D721Med (cell line): Measurements from ENCODE around the gene ZBTB40.
A peak's percentile ranks its signal among the peaks of the same experiment; 100 is the strongest.

Experiments
- DNase-seq: peaks from one replicate; pipeline ENCODE4 v3.0.0; 2011; ENCODE audit warnings: low spot score; ENCODE audit not compliant: insufficient read length
- FAIRE-seq: peaks from 2 replicates; lab custom pipeline; 2011; peaks lifted over from hg19 to GRCh38; lab: Jason Lieb, UNC
- TF ChIP-seq, protein P1 (sequence below): IDR thresholded peaks from 2 replicates; pipeline ENCODE4 v1.5.1; 2012; ENCODE audit warnings: mild to moderate bottlenecking, control low read depth; ENCODE audit not compliant: insufficient read depth; ENCODE audit errors: missing control alignments

The ZBTB40 gene

DNA sequence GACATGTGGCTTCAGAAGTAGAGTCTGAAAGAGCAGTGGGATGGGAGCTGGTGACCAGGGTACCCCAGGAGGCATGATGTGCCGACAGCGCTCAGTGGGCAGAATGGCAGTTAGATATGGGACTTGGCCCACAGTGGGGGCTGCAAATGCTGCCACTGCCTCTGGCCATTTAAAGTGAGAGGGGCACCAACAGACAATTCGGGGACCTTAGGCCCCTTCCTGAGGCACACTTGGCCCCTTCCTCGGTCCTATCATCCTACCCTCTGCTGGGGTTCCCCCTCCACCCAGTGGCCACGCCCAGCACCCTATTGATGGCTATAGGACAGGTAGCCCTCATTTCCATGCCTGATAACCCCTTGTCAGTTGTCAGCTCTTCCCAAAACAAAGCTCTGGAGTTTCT is 75.0 kb downstream of the ZBTB40 start:
- FAIRE-seq (no peak), DNase-seq (no peak)
- TF ChIP-seq, protein P1, sequence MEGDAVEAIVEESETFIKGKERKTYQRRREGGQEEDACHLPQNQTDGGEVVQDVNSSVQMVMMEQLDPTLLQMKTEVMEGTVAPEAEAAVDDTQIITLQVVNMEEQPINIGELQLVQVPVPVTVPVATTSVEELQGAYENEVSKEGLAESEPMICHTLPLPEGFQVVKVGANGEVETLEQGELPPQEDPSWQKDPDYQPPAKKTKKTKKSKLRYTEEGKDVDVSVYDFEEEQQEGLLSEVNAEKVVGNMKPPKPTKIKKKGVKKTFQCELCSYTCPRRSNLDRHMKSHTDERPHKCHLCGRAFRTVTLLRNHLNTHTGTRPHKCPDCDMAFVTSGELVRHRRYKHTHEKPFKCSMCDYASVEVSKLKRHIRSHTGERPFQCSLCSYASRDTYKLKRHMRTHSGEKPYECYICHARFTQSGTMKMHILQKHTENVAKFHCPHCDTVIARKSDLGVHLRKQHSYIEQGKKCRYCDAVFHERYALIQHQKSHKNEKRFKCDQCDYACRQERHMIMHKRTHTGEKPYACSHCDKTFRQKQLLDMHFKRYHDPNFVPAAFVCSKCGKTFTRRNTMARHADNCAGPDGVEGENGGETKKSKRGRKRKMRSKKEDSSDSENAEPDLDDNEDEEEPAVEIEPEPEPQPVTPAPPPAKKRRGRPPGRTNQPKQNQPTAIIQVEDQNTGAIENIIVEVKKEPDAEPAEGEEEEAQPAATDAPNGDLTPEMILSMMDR: no peak

GRCh38 chr1:22527122-22527521 is 75.5 kb downstream of the ZBTB40 start:
- DNase-seq (no peak), FAIRE-seq (no peak)
- TF ChIP-seq, protein P1: no peak

DNA sequence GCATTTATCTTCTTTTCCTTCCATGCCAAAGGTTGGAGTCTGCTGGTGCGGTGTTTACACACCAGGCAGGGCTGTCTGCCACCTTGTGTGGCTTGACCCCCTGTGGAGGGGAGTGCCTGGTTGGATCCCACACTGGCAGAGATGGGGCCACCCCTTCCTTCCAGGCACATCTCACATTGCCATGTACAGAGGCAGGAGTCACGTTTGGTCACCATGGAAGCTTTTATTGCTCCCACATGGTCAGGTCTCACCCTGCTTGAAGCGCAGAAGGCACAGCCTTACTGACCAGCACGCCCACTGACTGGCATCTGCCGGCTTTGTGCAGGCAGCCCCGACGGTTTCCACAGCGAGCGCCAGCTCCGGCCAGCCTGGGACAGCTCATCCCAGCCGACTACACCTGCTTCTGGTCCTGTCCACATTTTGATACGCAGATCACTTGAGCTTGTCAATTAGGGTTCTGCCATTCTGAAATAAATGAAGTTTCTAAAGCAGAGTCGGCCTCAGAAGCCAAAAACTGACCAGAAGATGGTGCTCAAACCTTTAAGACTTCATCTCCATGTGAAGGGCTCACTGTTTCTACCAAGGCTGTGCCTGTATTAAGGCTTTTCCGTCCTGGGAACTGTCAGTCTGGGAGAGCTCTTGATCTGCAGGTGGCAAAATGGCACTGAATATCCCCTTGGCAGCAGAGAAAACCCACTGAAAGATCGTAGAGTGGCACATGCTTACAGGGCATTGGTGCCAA is 76.1 kb downstream of the ZBTB40 start:
- peak; percentile 36 for DNase-seq
- TF ChIP-seq, protein P1: peak; percentile 64

DNA sequence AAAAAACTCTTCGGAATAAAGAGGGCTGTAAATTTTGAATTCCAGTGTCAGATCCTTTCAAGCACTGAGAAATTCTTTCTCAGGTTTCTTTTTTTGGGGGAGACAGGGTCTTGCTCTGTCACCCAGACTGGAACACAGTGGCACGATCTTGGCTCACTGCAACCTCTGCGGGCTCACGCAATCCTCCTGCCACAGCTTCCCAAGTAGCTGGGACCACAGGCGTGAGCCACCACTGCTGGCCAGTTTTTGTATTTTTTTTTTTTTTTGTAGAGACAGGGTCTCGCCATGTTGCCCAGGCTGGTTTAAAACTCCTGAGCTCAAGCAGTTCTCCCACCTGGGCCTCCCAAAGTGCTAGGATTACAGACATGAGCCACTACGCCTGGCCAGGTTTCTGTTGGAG is 76.8 kb downstream of the ZBTB40 start:
- FAIRE-seq (no peak), DNase-seq (no peak)
- TF ChIP-seq, protein P1: no peak

More for the DNA sequence above, 76.1 kb downstream of the ZBTB40 start:
- no peak for FAIRE-seq

DNA sequence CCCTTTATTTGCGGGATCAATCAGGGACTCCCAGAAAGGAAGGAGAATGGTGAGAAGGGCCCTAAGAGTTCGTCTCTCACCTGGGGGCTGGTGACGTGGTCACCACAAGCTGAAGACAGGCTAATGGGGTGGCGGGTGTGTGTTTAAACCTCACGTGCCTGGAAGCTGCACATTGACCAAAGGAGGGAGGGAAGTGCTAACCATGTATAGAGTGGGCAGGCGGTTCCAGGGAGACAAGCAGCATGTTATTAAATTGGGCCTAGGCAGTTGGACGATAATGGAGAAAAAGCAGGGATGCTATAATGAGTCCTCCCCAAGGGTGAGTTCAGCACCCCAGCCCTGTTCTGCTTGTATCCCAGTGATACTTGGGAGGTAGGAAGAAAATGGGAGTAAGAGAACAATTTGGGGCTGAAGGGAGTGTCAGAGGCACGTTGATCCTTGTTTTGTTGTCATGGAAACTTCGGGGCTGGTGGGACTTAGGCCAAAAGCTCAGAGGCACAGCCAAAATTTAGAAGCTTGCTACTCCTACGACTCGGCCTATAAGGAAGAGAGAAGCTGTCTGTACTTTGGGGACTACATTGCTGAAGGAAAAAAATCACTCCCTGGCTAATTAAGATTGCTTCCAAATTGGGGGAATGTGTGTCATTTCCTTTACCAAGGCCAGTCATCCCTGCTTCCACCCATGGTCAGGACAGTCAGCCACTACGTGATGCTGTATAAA is 78.4 kb downstream of the ZBTB40 start:
- TF ChIP-seq, protein P1: no peak
- DNase-seq (no peak), FAIRE-seq (no peak)

DNA sequence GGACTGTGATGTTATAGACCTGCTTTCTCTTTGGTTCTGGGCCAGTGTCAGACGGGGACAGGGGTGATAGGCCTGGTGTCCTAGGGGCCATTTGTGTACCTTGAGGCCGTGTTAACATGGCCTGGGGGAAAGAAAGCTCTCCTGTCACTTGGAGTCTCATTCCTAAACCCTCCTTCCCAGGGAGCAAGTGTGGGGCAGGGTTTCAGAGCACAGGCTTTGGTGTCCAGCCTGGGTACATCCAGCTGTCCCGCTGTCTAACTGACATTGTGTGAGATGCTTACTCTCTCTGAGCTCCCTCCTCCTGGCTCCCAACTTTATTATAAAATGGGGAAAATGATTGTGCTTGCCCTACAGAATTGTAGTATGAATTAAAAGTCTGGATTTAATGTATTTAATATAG is 79.1 kb downstream of the ZBTB40 start:
- TF ChIP-seq, protein P1: no peak
- DNase-seq (no peak), FAIRE-seq (no peak)

- DNase-seq (no peak), FAIRE-seq (no peak)
- TF ChIP-seq, protein P1: no peak
Measured at GRCh38 chr1:22531251-22531650, 79.6 kb downstream of the ZBTB40 start.
